Measurements from ENCODE around the gene CATSPERE.

Gene CATSPERE

GRCh38 chr1:244585867-244586266 is 124.8 kb downstream of the CATSPERE start:
- H3K27ac ChIP-seq = no peak overlapping the region
- no peak for TF ChIP-seq CTCF (IDR thresholded peaks at IDR 0.05; ENCODE audit: low read depth, low read length)
- peaks cover 5% of the 10 kb centered on the region for H3K9me3 ChIP-seq (ENCODE audit: severe bottlenecking)
- no peaks in the 10 kb centered on the region for H3K36me3 ChIP-seq
- no peak overlapping the region for H3K4me3 ChIP-seq (ENCODE audit: low read depth, low read length)
- H3K27me3 ChIP-seq (ENCODE audit: insufficient read depth, low read depth, severe bottlenecking) = no peaks in the 10 kb centered on the region
- no peak for DNase-seq

GRCh38 chr1:244590670-244591069 is 129.6 kb downstream of the CATSPERE start:
- no peak for DNase-seq
- Histone ChIP-seq H3K4me3 (ENCODE audit: low read depth, low read length) (no peak overlapping the region), H3K27me3 (ENCODE audit: insufficient read depth, low read depth, severe bottlenecking) (no peaks in the 10 kb centered on the region), H3K27ac (no peak overlapping the region), H3K9me3 (ENCODE audit: severe bottlenecking) (peaks cover 6% of the 10 kb centered on the region), H3K36me3 (no peaks in the 10 kb centered on the region)
- TF ChIP-seq CTCF (IDR thresholded peaks at IDR 0.05; ENCODE audit: low read depth, low read length) = no peak

- no peaks in the 10 kb centered on the region for H3K36me3 ChIP-seq
- H3K9me3 ChIP-seq (ENCODE audit: severe bottlenecking) = no peaks in the 10 kb centered on the region
- no peak for TF ChIP-seq CTCF (IDR thresholded peaks at IDR 0.05; ENCODE audit: low read depth, low read length)
- H3K4me3 ChIP-seq (ENCODE audit: low read depth, low read length) = no peak overlapping the region
- H3K27ac ChIP-seq = no peak overlapping the region
- no peak for DNase-seq
- H3K27me3 ChIP-seq (ENCODE audit: insufficient read depth, low read depth, severe bottlenecking) = no peaks in the 10 kb centered on the region
Measured at GRCh38 chr1:244598611-244599010, 137.5 kb downstream of the CATSPERE start.

- DNase-seq = no peak
- no peak for TF ChIP-seq CTCF (IDR thresholded peaks at IDR 0.05; ENCODE audit: low read depth, low read length)
- Histone ChIP-seq H3K9me3 (ENCODE audit: severe bottlenecking) (no peaks in the 10 kb centered on the region), H3K27me3 (ENCODE audit: insufficient read depth, low read depth, severe bottlenecking) (no peaks in the 10 kb centered on the region), H3K36me3 (no peaks in the 10 kb centered on the region), H3K27ac (no peak overlapping the region), H3K4me3 (ENCODE audit: low read depth, low read length) (no peak overlapping the region)
Measured at GRCh38 chr1:244599937-244600350, 138.9 kb downstream of the CATSPERE start.

- TF ChIP-seq CTCF (IDR thresholded peaks at IDR 0.05; ENCODE audit: low read depth, low read length) = no peak
- DNase-seq = no peak
- H3K9me3 ChIP-seq (ENCODE audit: severe bottlenecking) = no peaks in the 10 kb centered on the region
Measured at GRCh38 chr1:244601336-244601735, 140.3 kb downstream of the CATSPERE start.

GRCh38 chr1:244603498-244603897 is 142.4 kb downstream of the CATSPERE start:
- H3K36me3 ChIP-seq = no peaks in the 10 kb centered on the region
- H3K27ac ChIP-seq = no peak overlapping the region
- no peaks in the 10 kb centered on the region for H3K27me3 ChIP-seq (ENCODE audit: insufficient read depth, low read depth, severe bottlenecking)
- no peak for DNase-seq
- TF ChIP-seq CTCF (IDR thresholded peaks at IDR 0.05; ENCODE audit: low read depth, low read length) = 0 out of 2 replicates have a peak, but pooled peaks have one; percentile 21
- no peak overlapping the region for H3K4me3 ChIP-seq (ENCODE audit: low read depth, low read length)
- H3K9me3 ChIP-seq (ENCODE audit: severe bottlenecking) = no peaks in the 10 kb centered on the region

More at GRCh38 chr1:244601336-244601735, 140.3 kb downstream of the CATSPERE start:
- H3K36me3 ChIP-seq = no peaks in the 10 kb centered on the region
- H3K27me3 ChIP-seq (ENCODE audit: insufficient read depth, low read depth, severe bottlenecking) = no peaks in the 10 kb centered on the region
- no peak overlapping the region for H3K4me3 ChIP-seq (ENCODE audit: low read depth, low read length)
- no peak overlapping the region for H3K27ac ChIP-seq

Measured in WERI-Rb-1 (cell line).